ENCODE results near the gene PCK1. TPM values are rescaled to one million over a fixed set of nuclear protein-coding genes. Genes with fewer than 3 reads are reported as not detected.

The PCK1 gene
- total RNA-seq, 1 experiment from 2014 or later: not detected

GRCh38 chr20:57609842-57610167, 48.9 kb downstream of the PCK1 start:
- Histone ChIP-seq H2AFZ (no peak overlapping the region), H3K27me3 (ENCODE audit: insufficient read depth, low read depth) (no peaks in the 10 kb centered on the region), H3K4me3 (no peak overlapping the region), H3K27ac (no peak overlapping the region), H3K4me1 (replicated peaks; ENCODE audit: insufficient read depth) (no peaks in the 10 kb centered on the region), H3K4me2 (no peak overlapping the region), H4K20me1 (ENCODE audit: insufficient read depth) (no peaks in the 10 kb centered on the region), H3K36me3 (ENCODE audit: low read depth) (no peaks in the 10 kb centered on the region), H3K79me2 (ENCODE audit: low read depth) (no peaks in the 10 kb centered on the region), H3K9me2 (ENCODE audit: insufficient read depth) (no peaks in the 10 kb centered on the region), H3F3A (ENCODE audit: insufficient read depth, low read depth) (no peaks in the 10 kb centered on the region), H3K9me3 (ENCODE audit: insufficient read depth, low read depth) (no peaks in the 10 kb centered on the region)
- DNase-seq: no peak
- no peak for TF ChIP-seq EZH2 (IDR thresholded peaks at IDR 0.05; ENCODE audit: low read depth)
- TF ChIP-seq CTCF (conservative IDR thresholded peaks at IDR 0.05): no peak
- ChIA-PET CTCF (no interaction called here), POLR2A (ENCODE audit: unreplicated experiment) (no interaction called here)
- intact Hi-C loops (cut with micrococcal nuclease; ENCODE audit: unreplicated experiment): loop anchor here (10.0 kb wide), 1 partner anchor 405 kb away; no protein-coding TSS in a partner anchor
- no TSS peak for BruUV-seq (replicated peaks)

- no peaks in the 10 kb centered on the region for H4K20me1 ChIP-seq (ENCODE audit: insufficient read depth)
- no peak overlapping the region for H3K4me3 ChIP-seq
- H3F3A ChIP-seq (ENCODE audit: insufficient read depth, low read depth): no peaks in the 10 kb centered on the region
- no TSS peak for BruUV-seq (replicated peaks)
- no peaks in the 10 kb centered on the region for H3K79me2 ChIP-seq (ENCODE audit: low read depth)
- H3K27ac ChIP-seq: no peak overlapping the region
- no peaks in the 10 kb centered on the region for H3K36me3 ChIP-seq (ENCODE audit: low read depth)
- H3K9me2 ChIP-seq (ENCODE audit: insufficient read depth): no peaks in the 10 kb centered on the region
- no peaks in the 10 kb centered on the region for H3K9me3 ChIP-seq (ENCODE audit: insufficient read depth, low read depth)
- H2AFZ ChIP-seq: no peak overlapping the region
- H3K4me2 ChIP-seq: no peak overlapping the region
- intact Hi-C loops (cut with micrococcal nuclease; ENCODE audit: unreplicated experiment): loop anchor here (10.0 kb wide), 1 partner anchor 404 kb away; no protein-coding TSS in a partner anchor
- POLR2A ChIA-PET (ENCODE audit: unreplicated experiment): no interaction called here
- H3K27me3 ChIP-seq (ENCODE audit: insufficient read depth, low read depth): no peaks in the 10 kb centered on the region
- CTCF ChIA-PET: no interaction called here
- TF ChIP-seq EZH2 (IDR thresholded peaks at IDR 0.05; ENCODE audit: low read depth): no peak
- no peak for TF ChIP-seq CTCF (conservative IDR thresholded peaks at IDR 0.05)
- no peak for DNase-seq
- no peaks in the 10 kb centered on the region for H3K4me1 ChIP-seq (replicated peaks; ENCODE audit: insufficient read depth)
Observed at GRCh38 chr20:57610261-57610952, 49.5 kb downstream of the PCK1 start.

- Histone ChIP-seq H3K4me2 (no peak overlapping the region), H3K79me2 (ENCODE audit: low read depth) (no peaks in the 10 kb centered on the region), H3F3A (ENCODE audit: insufficient read depth, low read depth) (no peaks in the 10 kb centered on the region), H3K4me1 (replicated peaks; ENCODE audit: insufficient read depth) (no peaks in the 10 kb centered on the region), H3K4me3 (no peak overlapping the region), H4K20me1 (ENCODE audit: insufficient read depth) (no peaks in the 10 kb centered on the region), H3K27me3 (ENCODE audit: insufficient read depth, low read depth) (no peaks in the 10 kb centered on the region), H3K36me3 (ENCODE audit: low read depth) (no peaks in the 10 kb centered on the region), H3K9me2 (ENCODE audit: insufficient read depth) (no peaks in the 10 kb centered on the region), H2AFZ (no peak overlapping the region), H3K9me3 (ENCODE audit: insufficient read depth, low read depth) (no peaks in the 10 kb centered on the region), H3K27ac (no peak overlapping the region)
- intact Hi-C loops (cut with micrococcal nuclease; ENCODE audit: unreplicated experiment): loop anchor here (10.0 kb wide), 1 partner anchor 403 kb away; no protein-coding TSS in a partner anchor
- CTCF ChIA-PET: no interaction called here
- BruUV-seq (replicated peaks): no TSS peak
- TF ChIP-seq CTCF (conservative IDR thresholded peaks at IDR 0.05): no peak
- TF ChIP-seq EZH2 (IDR thresholded peaks at IDR 0.05; ENCODE audit: low read depth): no peak
- no peak for DNase-seq
- POLR2A ChIA-PET (ENCODE audit: unreplicated experiment): no interaction called here
Observed at GRCh38 chr20:57611586-57612311, 50.8 kb downstream of the PCK1 start.

Measured in PC-9 (cell line).